H9 (cell line): ENCODE results near the gene VGLL1. TPM values are rescaled to one million over a fixed set of nuclear protein-coding genes. Genes with fewer than 3 reads are reported as not detected.

Experiments used
- DNase-seq: peaks from one replicate; pipeline ENCODE4 v3.0.0-alpha.2; 2017
- H2AFZ ChIP-seq: one replicate; pipeline ENCODE4 v1.6.1; 2013; ENCODE audit warnings: mild to moderate bottlenecking, low read length, control low read depth, moderate library complexity
- H2AK5ac ChIP-seq: 2 replicates; pipeline ENCODE4 v1.6.1; 2013; ENCODE audit warnings: low read length, control low read depth, mixed read lengths; ENCODE audit not compliant: insufficient read length
- H2BK120ac ChIP-seq: one replicate; pipeline ENCODE4 v1.6.1; 2013; ENCODE audit warnings: low read depth, mild to moderate bottlenecking, low read length, control low read depth, inconsistent platforms; ENCODE audit not compliant: poor library complexity, severe bottlenecking
- H2BK12ac ChIP-seq: 2 replicates; pipeline ENCODE4 v1.6.1; 2013; ENCODE audit warnings: low read length, control low read depth, mixed read lengths, low read depth; ENCODE audit not compliant: insufficient read length
- H2BK15ac ChIP-seq: 2 replicates; pipeline ENCODE4 v1.6.1; 2013; ENCODE audit warnings: low read depth, low read length, control low read depth
- H2BK20ac ChIP-seq: one replicate; pipeline ENCODE4 v1.6.1; 2013; ENCODE audit warnings: low read depth, mild to moderate bottlenecking, low read length, control low read depth, inconsistent platforms; ENCODE audit not compliant: poor library complexity, severe bottlenecking
- H2BK5ac ChIP-seq: 2 replicates; pipeline ENCODE4 v1.6.1; 2013; ENCODE audit warnings: low read length, control low read depth, mixed read lengths; ENCODE audit not compliant: insufficient read length
- H3K14ac ChIP-seq: 2 replicates; pipeline ENCODE4 v1.6.1; 2013; ENCODE audit warnings: low read length, control low read depth; ENCODE audit not compliant: insufficient read depth
- H3K18ac ChIP-seq: 2 replicates; pipeline ENCODE4 v1.6.1; 2013; ENCODE audit warnings: low read depth, mild to moderate bottlenecking, mixed read lengths, low read length, control low read depth; ENCODE audit not compliant: insufficient read length
- H3K23ac ChIP-seq: 2 replicates; pipeline ENCODE4 v1.6.1; 2013; ENCODE audit warnings: low read length, control low read depth, mixed read lengths, low read depth; ENCODE audit not compliant: insufficient read length
- H3K23me2 ChIP-seq: 2 replicates; pipeline ENCODE4 v1.6.1; 2013; ENCODE audit warnings: low read depth, mild to moderate bottlenecking, mixed read lengths, low read length, control low read depth; ENCODE audit not compliant: insufficient read length, poor library complexity, severe bottlenecking
- H3K27ac ChIP-seq: 2 replicates; pipeline ENCODE4 v1.5.1; 2013; ENCODE audit warnings: low read length, control low read depth, mixed read lengths, low read depth; ENCODE audit not compliant: insufficient read length
- H3K27me3 ChIP-seq: 2 replicates; pipeline ENCODE4 v1.6.1; 2013; ENCODE audit warnings: low read length, control low read depth, inconsistent platforms; ENCODE audit not compliant: insufficient read depth
- H3K4ac ChIP-seq: 2 replicates; pipeline ENCODE4 v1.6.1; 2013; ENCODE audit warnings: low read depth, mild to moderate bottlenecking, control low read depth, inconsistent platforms, low read length, moderate library complexity
- H3K4me1 ChIP-seq: 2 replicates; pipeline ENCODE4 v1.6.1; 2013; ENCODE audit warnings: low read length, control low read depth, inconsistent platforms; ENCODE audit not compliant: insufficient read depth
- H3K4me2 ChIP-seq: 2 replicates; pipeline ENCODE4 v1.6.1; 2013; ENCODE audit warnings: low read length, control low read depth, mixed read lengths; ENCODE audit not compliant: insufficient read length, insufficient read depth
- H3K56ac ChIP-seq: 2 replicates; pipeline ENCODE4 v1.6.1; 2013; ENCODE audit warnings: low read depth, mild to moderate bottlenecking, mixed read lengths, low read length, control low read depth; ENCODE audit not compliant: insufficient read length
- H3K79me1 ChIP-seq: 2 replicates; pipeline ENCODE4 v1.6.1; 2013; ENCODE audit warnings: low read depth, mild to moderate bottlenecking, moderate library complexity, low read length, control low read depth, inconsistent platforms; ENCODE audit not compliant: insufficient read depth, poor library complexity, severe bottlenecking
- H3K79me2 ChIP-seq: 2 replicates; pipeline ENCODE4 v1.6.1; 2013; ENCODE audit warnings: low read length, control low read depth, inconsistent platforms; ENCODE audit not compliant: insufficient read depth
- H3K9ac ChIP-seq: 2 replicates; pipeline ENCODE4 v1.6.1; 2013; ENCODE audit warnings: low read length, control low read depth, mixed read lengths; ENCODE audit not compliant: insufficient read length; ENCODE audit errors: extremely low read depth
- H3K9me3 ChIP-seq: one replicate; pipeline ENCODE4 v1.6.1; 2013; ENCODE audit warnings: low read depth, low read length, inconsistent platforms; ENCODE audit not compliant: control insufficient read depth
- H3T11ph ChIP-seq: one replicate; pipeline ENCODE4 v1.6.1; 2013; ENCODE audit warnings: mild to moderate bottlenecking, low read length, control low read depth, inconsistent platforms
- H4K20me1 ChIP-seq: one replicate; pipeline ENCODE4 v1.6.1; 2013; ENCODE audit not compliant: control insufficient read depth, insufficient read length, insufficient read depth
- H4K5ac ChIP-seq: 2 replicates; pipeline ENCODE4 v1.6.1; 2013; ENCODE audit warnings: low read depth, mild to moderate bottlenecking, mixed read lengths, low read length, control low read depth; ENCODE audit not compliant: insufficient read length
- H4K8ac ChIP-seq: replicated peaks from 2 replicates; pipeline ENCODE4 v1.6.1; 2013; ENCODE audit warnings: low read length, control low read depth, mixed read lengths, low read depth; ENCODE audit not compliant: insufficient read length
- H4K91ac ChIP-seq: 2 replicates; pipeline ENCODE4 v1.6.1; 2013; ENCODE audit warnings: low read depth, mild to moderate bottlenecking, moderate library complexity, mixed read lengths, low read length, control low read depth; ENCODE audit not compliant: insufficient read length
- H3K27ac Mint-ChIP-seq, 3 experiments: 2 replicates in 2 of 3; 3 replicates in 1 of 3; pipeline ENCODE4 v1.8.0; 2020 to 2021; ENCODE audit warnings: mixed read lengths in 3 of 3, mild to moderate bottlenecking in 1 of 3, moderate library complexity in 1 of 3
- H3K27me3 Mint-ChIP-seq: 2 replicates; pipeline ENCODE4 v1.8.0; 2021; ENCODE audit warnings: low read depth, mild to moderate bottlenecking, moderate library complexity, mixed read lengths
- H3K36me3 Mint-ChIP-seq, 3 experiments: 2 replicates in 2 of 3; 3 replicates in 1 of 3; pipeline ENCODE4 v1.8.0; 2020 to 2021; ENCODE audit warnings: low read depth in 3 of 3, mixed read lengths in 3 of 3; ENCODE audit not compliant: insufficient read depth in 1 of 3
- H3K4me1 Mint-ChIP-seq, 2 experiments: 2 replicates each; pipeline ENCODE4 v1.8.0; 2020; ENCODE audit warnings: mixed read lengths in 2 of 2
- H3K4me3 Mint-ChIP-seq, 2 experiments: 2 replicates in 1 of 2; 3 replicates in 1 of 2; pipeline ENCODE4 v1.8.0; 2020 to 2021; ENCODE audit warnings: mild to moderate bottlenecking in 2 of 2, mixed read lengths in 2 of 2, moderate library complexity in 1 of 2
- H3K9me3 Mint-ChIP-seq, 2 experiments: 2 replicates in 1 of 2; 3 replicates in 1 of 2; pipeline ENCODE4 v1.8.0; 2020; ENCODE audit warnings: mild to moderate bottlenecking in 2 of 2, mixed read lengths in 2 of 2, moderate library complexity in 1 of 2
- whole genome bisulfite sequencing: extraction: QIAGEN DNeasy Blood & Tissue Kit; methylation state at CpG from one replicate; pipeline ENCODE4 v1.1.7; 2013; ENCODE audit warnings: missing lambda C conversion rate, low lambda C conversion rate, mixed read lengths; ENCODE audit not compliant: insufficient read length; ENCODE audit errors: extremely low coverage; 5-methylcytosine and 5-hydroxymethylcytosine counted together
- total RNA-seq: library from RNA; stranded (reverse); gene quantifications from 2 replicates; pipeline ENCODE4 v1.2.1, GENCODE V29; 2021
- TF ChIP-seq, protein P1 (sequence below): fragments of 200-600 bp; sonication (generic); conservative IDR thresholded peaks from 3 replicates; pipeline ENCODE4 v1.8.0; 2021; ENCODE audit warnings: antibody characterized with exemption, mild to moderate bottlenecking

The VGLL1 gene
- total RNA-seq, 1 experiment from 2014 or later = not detected

DNA sequence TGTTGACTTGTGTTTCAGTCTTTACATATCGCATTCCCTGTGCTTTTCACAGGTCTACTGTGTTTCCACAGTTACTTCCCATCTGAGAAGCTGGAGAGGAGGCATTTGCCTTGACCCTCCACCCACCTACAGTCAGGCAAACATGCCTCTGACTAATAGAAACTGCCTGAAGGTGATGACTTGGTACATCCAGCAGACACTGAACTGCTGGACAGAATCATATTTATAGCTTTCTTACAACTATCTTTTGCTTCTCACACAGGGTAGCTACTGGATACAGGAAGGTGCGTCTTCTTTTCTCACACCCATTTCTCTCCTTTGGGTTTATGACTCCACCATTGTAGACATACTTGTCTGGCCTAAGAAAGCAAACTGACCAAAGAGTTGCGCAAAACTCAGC lies 58.0 kb downstream of the VGLL1 start:
- H2AK5ac ChIP-seq = no peak overlapping the region
- H3T11ph ChIP-seq = no peak overlapping the region
- H3K27me3 Mint-ChIP-seq = no peaks in the 10 kb centered on the region
- H3K4me3 Mint-ChIP-seq = no peak overlapping the region
- no peak overlapping the region for H2BK5ac ChIP-seq
- no peak overlapping the region for H3K27ac Mint-ChIP-seq
- H2BK20ac ChIP-seq = no peak overlapping the region
- no peak overlapping the region for H2BK120ac ChIP-seq
- no peaks in the 10 kb centered on the region for H3K79me2 ChIP-seq
- H3K23me2 ChIP-seq = no peaks in the 10 kb centered on the region
- no peaks in the 10 kb centered on the region for H3K4me1 ChIP-seq
- H3K56ac ChIP-seq = no peak overlapping the region
- H4K8ac ChIP-seq = no peak overlapping the region
- no peaks in the 10 kb centered on the region for H4K20me1 ChIP-seq
- H2BK15ac ChIP-seq = no peak overlapping the region
- H2BK12ac ChIP-seq = no peak overlapping the region
- TF ChIP-seq, protein P1, sequence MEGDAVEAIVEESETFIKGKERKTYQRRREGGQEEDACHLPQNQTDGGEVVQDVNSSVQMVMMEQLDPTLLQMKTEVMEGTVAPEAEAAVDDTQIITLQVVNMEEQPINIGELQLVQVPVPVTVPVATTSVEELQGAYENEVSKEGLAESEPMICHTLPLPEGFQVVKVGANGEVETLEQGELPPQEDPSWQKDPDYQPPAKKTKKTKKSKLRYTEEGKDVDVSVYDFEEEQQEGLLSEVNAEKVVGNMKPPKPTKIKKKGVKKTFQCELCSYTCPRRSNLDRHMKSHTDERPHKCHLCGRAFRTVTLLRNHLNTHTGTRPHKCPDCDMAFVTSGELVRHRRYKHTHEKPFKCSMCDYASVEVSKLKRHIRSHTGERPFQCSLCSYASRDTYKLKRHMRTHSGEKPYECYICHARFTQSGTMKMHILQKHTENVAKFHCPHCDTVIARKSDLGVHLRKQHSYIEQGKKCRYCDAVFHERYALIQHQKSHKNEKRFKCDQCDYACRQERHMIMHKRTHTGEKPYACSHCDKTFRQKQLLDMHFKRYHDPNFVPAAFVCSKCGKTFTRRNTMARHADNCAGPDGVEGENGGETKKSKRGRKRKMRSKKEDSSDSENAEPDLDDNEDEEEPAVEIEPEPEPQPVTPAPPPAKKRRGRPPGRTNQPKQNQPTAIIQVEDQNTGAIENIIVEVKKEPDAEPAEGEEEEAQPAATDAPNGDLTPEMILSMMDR = no peak
- H3K4me2 ChIP-seq = no peak overlapping the region
- no peak overlapping the region for H2AFZ ChIP-seq
- no peak overlapping the region for H3K4ac ChIP-seq
- no peak for DNase-seq
- no peaks in the 10 kb centered on the region; a peak in 1 of 7 replicates for H3K36me3 Mint-ChIP-seq
- peaks cover 44 to 69% of the 10 kb centered on the region in 2 experiments for H3K9me3 Mint-ChIP-seq
- H3K4me1 Mint-ChIP-seq = peaks cover 0 to 5% of the 10 kb centered on the region in 2 experiments; a peak in 2 of 4 replicates
- no peak overlapping the region for H4K91ac ChIP-seq
- H3K23ac ChIP-seq = no peak overlapping the region
- WGBS = no CpG with 5 or more reads among the region's 3 CpGs
- H4K5ac ChIP-seq = no peak overlapping the region
- H3K27me3 ChIP-seq = no peaks in the 10 kb centered on the region
- no peak overlapping the region for H3K14ac ChIP-seq
- no peak overlapping the region for H3K18ac ChIP-seq
- H3K9ac ChIP-seq = no peak overlapping the region
- no peaks in the 10 kb centered on the region for H3K79me1 ChIP-seq
- no peak overlapping the region for H3K27ac ChIP-seq
- H3K9me3 ChIP-seq = peaks cover 32% of the 10 kb centered on the region
